ENCODE results near the gene HSP90AA1.

Gene HSP90AA1

GRCh38 chr14:102095231-102095870, 8.5 kb upstream of the HSP90AA1 start:
- Histone ChIP-seq H3K9me2 (replicated peaks; ENCODE audit: control insufficient read depth, low read length) (no peaks in the 10 kb centered on the region), H3K36me3 (ENCODE audit: control insufficient read depth, low read length) (no peaks in the 10 kb centered on the region), H3K79me2 (ENCODE audit: control insufficient read depth, low read length) (no peaks in the 10 kb centered on the region), H3K4me3 (ENCODE audit: low read length) (no peak overlapping the region), H3K27ac (ENCODE audit: low read depth, low read length) (no peak overlapping the region), H3K4me2 (ENCODE audit: low read length) (no peak overlapping the region), H3F3A (ENCODE audit: control insufficient read depth, insufficient read depth) (no peaks in the 10 kb centered on the region), H3K4me1 (ENCODE audit: control insufficient read depth, low read length) (peaks cover 12% of the 10 kb centered on the region), H4K20me1 (ENCODE audit: control insufficient read depth, insufficient read depth, low read depth, low read length) (no peaks in the 10 kb centered on the region), H3K9me3 (ENCODE audit: control insufficient read depth, insufficient read depth, low read length) (no peaks in the 10 kb centered on the region), H3K27me3 (ENCODE audit: control insufficient read depth, low read length) (no peaks in the 10 kb centered on the region)
- TF ChIP-seq EZH2phosphoT487 (IDR thresholded peaks at IDR 0.05; ENCODE audit: borderline replicate concordance, low read length) (no peak), CTCF (IDR thresholded peaks at IDR 0.05; ENCODE audit: low read depth, low read length, poor library complexity, severe bottlenecking) (no peak)

DNA sequence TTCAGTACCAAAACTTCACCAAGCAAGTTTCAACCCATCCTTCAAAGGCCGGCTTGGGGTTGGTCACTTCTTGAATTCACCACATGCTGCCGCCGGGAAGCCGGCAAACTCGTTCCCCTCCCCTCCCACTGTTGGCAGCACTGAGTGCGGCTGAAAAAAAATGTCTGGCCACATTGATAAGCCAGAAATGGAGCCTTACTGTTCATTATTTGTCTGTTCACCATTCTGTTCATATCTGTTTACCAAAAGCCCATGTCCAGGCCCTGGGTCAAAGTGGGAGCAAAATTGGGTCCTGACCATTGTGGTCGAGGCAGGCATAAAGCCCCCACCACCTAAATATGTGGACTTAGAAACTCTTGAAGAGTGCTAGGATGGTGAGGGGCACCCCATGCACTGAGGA, 7.3 kb upstream of the HSP90AA1 start:
- no peak overlapping the region for H3K4me3 ChIP-seq (ENCODE audit: low read length)
- H3K79me2 ChIP-seq (ENCODE audit: control insufficient read depth, low read length) = no peaks in the 10 kb centered on the region
- H3K9me2 ChIP-seq (replicated peaks; ENCODE audit: control insufficient read depth, low read length) = no peaks in the 10 kb centered on the region
- H3K4me2 ChIP-seq (ENCODE audit: low read length) = no peak overlapping the region
- H3K27me3 ChIP-seq (ENCODE audit: control insufficient read depth, low read length) = no peaks in the 10 kb centered on the region
- peaks cover 24% of the 10 kb centered on the region for H3K4me1 ChIP-seq (ENCODE audit: control insufficient read depth, low read length)
- H3K36me3 ChIP-seq (ENCODE audit: control insufficient read depth, low read length) = no peaks in the 10 kb centered on the region
- TF ChIP-seq CTCF (IDR thresholded peaks at IDR 0.05; ENCODE audit: low read depth, low read length, poor library complexity, severe bottlenecking) = no peak
- TF ChIP-seq EZH2phosphoT487 (IDR thresholded peaks at IDR 0.05; ENCODE audit: borderline replicate concordance, low read length) = no peak
- peaks cover 6% of the 10 kb centered on the region for H3F3A ChIP-seq (ENCODE audit: control insufficient read depth, insufficient read depth)
- H4K20me1 ChIP-seq (ENCODE audit: control insufficient read depth, insufficient read depth, low read depth, low read length) = no peaks in the 10 kb centered on the region
- no peak overlapping the region for H3K27ac ChIP-seq (ENCODE audit: low read depth, low read length)
- no peaks in the 10 kb centered on the region for H3K9me3 ChIP-seq (ENCODE audit: control insufficient read depth, insufficient read depth, low read length)

DNA sequence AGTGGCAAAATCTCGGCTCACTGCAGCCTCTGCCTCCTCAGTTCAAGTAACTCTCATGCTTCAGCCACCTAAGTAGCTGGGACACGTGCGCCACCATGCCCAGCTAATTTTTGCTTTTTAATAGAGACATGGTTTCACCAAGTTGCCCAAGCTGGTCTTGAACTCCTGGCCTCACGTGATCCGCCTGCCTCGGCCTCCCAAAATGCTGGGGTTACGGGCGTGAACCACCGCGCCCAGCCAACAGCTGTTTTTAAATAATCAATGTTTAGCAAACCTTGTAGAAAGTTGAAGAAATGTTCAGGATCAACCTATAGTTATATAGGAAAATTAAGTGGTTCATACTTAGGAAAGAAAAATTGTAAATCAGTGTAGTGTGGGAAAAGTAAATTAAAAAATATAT, 6.0 kb upstream of the HSP90AA1 start:
- Histone ChIP-seq H4K20me1 (ENCODE audit: control insufficient read depth, insufficient read depth, low read depth, low read length) (no peaks in the 10 kb centered on the region), H3K4me2 (ENCODE audit: low read length) (no peak overlapping the region), H3K36me3 (ENCODE audit: control insufficient read depth, low read length) (no peaks in the 10 kb centered on the region), H3K4me3 (ENCODE audit: low read length) (no peak overlapping the region), H3F3A (ENCODE audit: control insufficient read depth, insufficient read depth) (peaks cover 7% of the 10 kb centered on the region), H3K4me1 (ENCODE audit: control insufficient read depth, low read length) (peaks cover 37% of the 10 kb centered on the region), H3K27me3 (ENCODE audit: control insufficient read depth, low read length) (no peaks in the 10 kb centered on the region), H3K9me2 (replicated peaks; ENCODE audit: control insufficient read depth, low read length) (no peaks in the 10 kb centered on the region), H3K79me2 (ENCODE audit: control insufficient read depth, low read length) (peaks cover 4% of the 10 kb centered on the region), H3K27ac (ENCODE audit: low read depth, low read length) (no peak overlapping the region), H3K9me3 (ENCODE audit: control insufficient read depth, insufficient read depth, low read length) (no peaks in the 10 kb centered on the region)
- TF ChIP-seq CTCF (IDR thresholded peaks at IDR 0.05; ENCODE audit: low read depth, low read length, poor library complexity, severe bottlenecking) = no peak
- no peak for TF ChIP-seq EZH2phosphoT487 (IDR thresholded peaks at IDR 0.05; ENCODE audit: borderline replicate concordance, low read length)
